KOPT-K1 (cell line): Measurements from ENCODE around the gene CADM2.

ENCODE experiments used
- H3K27ac ChIP-seq: fragments of 200-600 bp; sonication (generic); 2 replicates; pipeline ENCODE4 v1.5.1; 2016; ENCODE audit warnings: antibody characterized with exemption, mild to moderate bottlenecking, low read depth, low read length; ENCODE audit not compliant: poor library complexity, severe bottlenecking
- H3K36me3 ChIP-seq: fragments of 200-600 bp; sonication (generic); 2 replicates; pipeline ENCODE4 v1.5.1; 2017; ENCODE audit warnings: antibody characterized with exemption, mild to moderate bottlenecking, low read length, moderate library complexity; ENCODE audit not compliant: insufficient read depth
- H3K9me3 ChIP-seq: fragments of 200-600 bp; sonication (generic); 2 replicates; pipeline ENCODE4 v1.5.1; 2017; ENCODE audit warnings: antibody characterized with exemption, low read length, mild to moderate bottlenecking; ENCODE audit not compliant: insufficient read depth, poor library complexity, severe bottlenecking

Gene CADM2

GRCh38 chr3:84968701-84969235, 10.0 kb downstream of the CADM2 start:
- no peaks in the 10 kb centered on the region for H3K36me3 ChIP-seq
- no peaks in the 10 kb centered on the region for H3K9me3 ChIP-seq
- H3K27ac ChIP-seq = no peak overlapping the region

GRCh38 chr3:84974347-84974746, 15.6 kb downstream of the CADM2 start:
- Histone ChIP-seq H3K36me3 (no peaks in the 10 kb centered on the region), H3K9me3 (no peaks in the 10 kb centered on the region), H3K27ac (no peak overlapping the region)

- no peaks in the 10 kb centered on the region for H3K9me3 ChIP-seq
- no peak overlapping the region for H3K27ac ChIP-seq
- H3K36me3 ChIP-seq = no peaks in the 10 kb centered on the region
Observed at GRCh38 chr3:84977021-84977420, 18.2 kb downstream of the CADM2 start.

GRCh38 chr3:84978843-84979242, 20.1 kb downstream of the CADM2 start:
- Histone ChIP-seq H3K36me3 (no peaks in the 10 kb centered on the region), H3K9me3 (no peaks in the 10 kb centered on the region), H3K27ac (no peak overlapping the region)

- Histone ChIP-seq H3K27ac (no peak overlapping the region), H3K9me3 (no peaks in the 10 kb centered on the region), H3K36me3 (no peaks in the 10 kb centered on the region)
Observed at GRCh38 chr3:84980011-84980410, 21.2 kb downstream of the CADM2 start.

- Histone ChIP-seq H3K9me3 (no peaks in the 10 kb centered on the region), H3K27ac (no peak overlapping the region), H3K36me3 (no peaks in the 10 kb centered on the region)
Observed at GRCh38 chr3:84980456-84980855, 21.7 kb downstream of the CADM2 start.

- Histone ChIP-seq H3K36me3 (no peaks in the 10 kb centered on the region), H3K9me3 (no peaks in the 10 kb centered on the region), H3K27ac (no peak overlapping the region)
Observed at GRCh38 chr3:84983490-84983889, 24.7 kb downstream of the CADM2 start.

GRCh38 chr3:84984429-84984828, 25.6 kb downstream of the CADM2 start:
- H3K27ac ChIP-seq = no peak overlapping the region

GRCh38 chr3:84985795-84986194, 27.0 kb downstream of the CADM2 start:
- no peaks in the 10 kb centered on the region for H3K9me3 ChIP-seq
- no peaks in the 10 kb centered on the region for H3K36me3 ChIP-seq
- no peak overlapping the region for H3K27ac ChIP-seq

More at GRCh38 chr3:84984429-84984828, 25.6 kb downstream of the CADM2 start:
- H3K36me3 ChIP-seq = no peaks in the 10 kb centered on the region
- H3K9me3 ChIP-seq = no peaks in the 10 kb centered on the region

GRCh38 chr3:84987706-84988504, 29.1 kb downstream of the CADM2 start:
- H3K9me3 ChIP-seq = no peaks in the 10 kb centered on the region
- H3K27ac ChIP-seq = no peak overlapping the region
- H3K36me3 ChIP-seq = no peaks in the 10 kb centered on the region

- Histone ChIP-seq H3K36me3 (no peaks in the 10 kb centered on the region), H3K27ac (no peak overlapping the region), H3K9me3 (no peaks in the 10 kb centered on the region)
Observed at GRCh38 chr3:84989102-84989501, 30.3 kb downstream of the CADM2 start.

- no peaks in the 10 kb centered on the region for H3K9me3 ChIP-seq
- no peak overlapping the region for H3K27ac ChIP-seq
- no peaks in the 10 kb centered on the region for H3K36me3 ChIP-seq
Observed at GRCh38 chr3:84991422-84991900, 32.7 kb downstream of the CADM2 start.

GRCh38 chr3:84993956-84994355, 35.2 kb downstream of the CADM2 start:
- no peaks in the 10 kb centered on the region for H3K36me3 ChIP-seq
- H3K9me3 ChIP-seq = no peaks in the 10 kb centered on the region
- H3K27ac ChIP-seq = no peak overlapping the region

- Histone ChIP-seq H3K27ac (no peak overlapping the region), H3K36me3 (no peaks in the 10 kb centered on the region), H3K9me3 (no peaks in the 10 kb centered on the region)
Observed at GRCh38 chr3:84998545-84998944, 39.8 kb downstream of the CADM2 start.

- Histone ChIP-seq H3K36me3 (no peaks in the 10 kb centered on the region), H3K27ac (no peak overlapping the region), H3K9me3 (no peaks in the 10 kb centered on the region)
Observed at GRCh38 chr3:85003479-85003878, 44.7 kb downstream of the CADM2 start.

- no peak overlapping the region for H3K27ac ChIP-seq
- no peaks in the 10 kb centered on the region for H3K36me3 ChIP-seq
Observed at GRCh38 chr3:85004147-85004546, 45.4 kb downstream of the CADM2 start.

More at GRCh38 chr3:85004147-85004546, 45.4 kb downstream of the CADM2 start:
- no peaks in the 10 kb centered on the region for H3K9me3 ChIP-seq
